ENCODE results near the gene MACROH2A1. TPM values are rescaled to one million over a fixed set of nuclear protein-coding genes. Genes with fewer than 3 reads are reported as not detected.

The MACROH2A1 gene
- total and polyA plus RNA-seq, 2 experiments from 2014 or later, result 64.9 to 81.6 TPM

DNA sequence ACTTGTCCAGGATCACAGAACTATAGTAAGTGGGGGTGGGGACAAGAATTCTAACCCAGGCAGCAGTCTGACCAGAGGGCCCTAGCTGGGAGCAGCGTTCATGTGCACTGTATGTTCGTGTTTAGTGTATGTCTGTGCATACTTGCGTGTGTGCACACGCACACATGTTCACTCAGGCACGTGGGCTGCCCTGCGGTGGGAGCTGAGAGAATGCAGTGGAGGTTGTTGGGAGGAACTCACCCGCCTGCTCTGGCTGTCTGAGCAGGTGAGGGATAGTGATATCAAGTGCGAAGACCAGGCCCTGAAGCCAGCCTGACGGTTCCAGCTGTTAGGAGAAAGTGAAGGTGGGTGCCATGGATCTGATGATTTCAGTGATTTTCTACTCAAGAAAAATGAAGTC lies 47.2 kb upstream of the MACROH2A1 start:
- no peak overlapping the region for H3K27ac Mint-ChIP-seq
- Histone ChIP-seq H3K36me3 (ENCODE audit: insufficient read depth) (no peaks in the 10 kb centered on the region), H3K4me1 (ENCODE audit: insufficient read depth) (no peaks in the 10 kb centered on the region), H3F3A (replicated peaks; ENCODE audit: low read depth) (no peaks in the 10 kb centered on the region), H3K9me2 (ENCODE audit: insufficient read depth) (no peaks in the 10 kb centered on the region), H3K4me3 (no peak overlapping the region), H3K79me2 (replicated peaks; ENCODE audit: insufficient read depth) (no peaks in the 10 kb centered on the region), H4K20me1 (replicated peaks; ENCODE audit: insufficient read depth) (no peaks in the 10 kb centered on the region), H3K27ac (ENCODE audit: low read depth) (no peak overlapping the region), H3K4me2 (no peak overlapping the region), H2AFZ (no peak overlapping the region), H3K27me3 (ENCODE audit: insufficient read depth) (no peaks in the 10 kb centered on the region)
- H3K4me3 Mint-ChIP-seq, result no peak overlapping the region
- H3K4me1 Mint-ChIP-seq, result peaks cover 15% of the 10 kb centered on the region; the same call in 2 of the 3 replicates
- H3K9me3 Mint-ChIP-seq, result 0 out of 3 replicates have a peak, but pooled peaks cover 3% of the 10 kb centered on the region
- no peaks in the 10 kb centered on the region for H3K36me3 Mint-ChIP-seq (ENCODE audit: low read depth)
- H3K27me3 Mint-ChIP-seq (ENCODE audit: insufficient read depth, low read depth, poor library complexity), result peaks cover 12% of the 10 kb centered on the region
- TF ChIP-seq ZNF114 (CRISPR knock-in tag; IDR thresholded peaks at IDR 0.05) (no peak), JUNB (IDR thresholded peaks at IDR 0.05; ENCODE audit: unreplicated experiment) (no peak), EZH2phosphoT487 (IDR thresholded peaks at IDR 0.05; ENCODE audit: unreplicated experiment) (no peak), ZNF331 (CRISPR knock-in tag; IDR thresholded peaks at IDR 0.05; ENCODE audit: low read depth) (no peak)
- TF ChIP-seq, protein P1, sequence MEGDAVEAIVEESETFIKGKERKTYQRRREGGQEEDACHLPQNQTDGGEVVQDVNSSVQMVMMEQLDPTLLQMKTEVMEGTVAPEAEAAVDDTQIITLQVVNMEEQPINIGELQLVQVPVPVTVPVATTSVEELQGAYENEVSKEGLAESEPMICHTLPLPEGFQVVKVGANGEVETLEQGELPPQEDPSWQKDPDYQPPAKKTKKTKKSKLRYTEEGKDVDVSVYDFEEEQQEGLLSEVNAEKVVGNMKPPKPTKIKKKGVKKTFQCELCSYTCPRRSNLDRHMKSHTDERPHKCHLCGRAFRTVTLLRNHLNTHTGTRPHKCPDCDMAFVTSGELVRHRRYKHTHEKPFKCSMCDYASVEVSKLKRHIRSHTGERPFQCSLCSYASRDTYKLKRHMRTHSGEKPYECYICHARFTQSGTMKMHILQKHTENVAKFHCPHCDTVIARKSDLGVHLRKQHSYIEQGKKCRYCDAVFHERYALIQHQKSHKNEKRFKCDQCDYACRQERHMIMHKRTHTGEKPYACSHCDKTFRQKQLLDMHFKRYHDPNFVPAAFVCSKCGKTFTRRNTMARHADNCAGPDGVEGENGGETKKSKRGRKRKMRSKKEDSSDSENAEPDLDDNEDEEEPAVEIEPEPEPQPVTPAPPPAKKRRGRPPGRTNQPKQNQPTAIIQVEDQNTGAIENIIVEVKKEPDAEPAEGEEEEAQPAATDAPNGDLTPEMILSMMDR (conservative IDR thresholded peaks at IDR 0.05; ENCODE audit: low read depth in 2 of 2), result no peak
- ATAC-seq (no peak), DNase-seq (ENCODE audit: low spot score) (no peak)

DNA sequence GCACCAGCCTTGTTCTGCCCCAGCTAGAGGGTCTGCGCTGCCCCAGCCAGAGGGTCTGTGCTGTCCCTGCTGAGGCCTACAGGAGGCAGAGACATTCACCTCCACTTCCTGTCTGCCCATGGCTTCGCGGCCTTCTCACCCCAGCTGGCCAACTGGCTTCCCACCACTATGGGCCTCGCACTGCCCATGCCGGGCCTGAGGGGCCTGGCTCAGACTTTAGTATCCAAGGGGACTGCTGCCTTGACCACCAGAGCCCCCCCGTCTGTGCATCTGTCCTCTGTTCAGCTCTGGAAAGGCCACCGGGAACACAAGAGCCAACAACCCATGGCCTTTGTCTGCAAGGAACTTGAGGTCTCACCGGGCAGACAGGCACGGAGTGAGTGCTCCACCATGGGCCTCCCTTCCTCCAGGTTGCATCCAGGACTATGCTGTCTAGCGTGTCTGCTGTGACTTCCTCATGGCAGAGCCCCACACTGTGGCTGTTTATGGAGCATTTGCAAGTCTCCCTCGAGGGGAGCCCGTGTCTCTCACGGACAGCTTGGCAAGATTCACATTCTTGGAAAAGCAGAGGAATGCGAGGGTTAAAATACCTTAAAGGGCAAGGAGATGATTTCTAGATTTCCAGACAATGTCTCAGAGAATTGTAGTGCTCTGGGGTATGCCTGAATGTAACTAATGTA lies 46.4 kb upstream of the MACROH2A1 start:
- no peak overlapping the region for H3K4me2 ChIP-seq
- H3K79me2 ChIP-seq (replicated peaks; ENCODE audit: insufficient read depth), result no peaks in the 10 kb centered on the region
- H3K27me3 ChIP-seq (ENCODE audit: insufficient read depth), result no peaks in the 10 kb centered on the region
- Mint-ChIP-seq H3K4me1 (peaks cover 15% of the 10 kb centered on the region; the same call in 2 of the 3 replicates), H3K9me3 (0 out of 3 replicates have a peak, but pooled peaks cover 3% of the 10 kb centered on the region), H3K36me3 (ENCODE audit: low read depth) (no peaks in the 10 kb centered on the region), H3K27ac (no peak overlapping the region), H3K27me3 (ENCODE audit: insufficient read depth, low read depth, poor library complexity) (peaks cover 12% of the 10 kb centered on the region), H3K4me3 (no peak overlapping the region)
- H2AFZ ChIP-seq, result no peak overlapping the region
- H3F3A ChIP-seq (replicated peaks; ENCODE audit: low read depth), result no peaks in the 10 kb centered on the region
- no peaks in the 10 kb centered on the region for H3K36me3 ChIP-seq (ENCODE audit: insufficient read depth)
- DNase-seq (ENCODE audit: low spot score) (no peak), ATAC-seq (no peak)
- H3K4me3 ChIP-seq, result no peak overlapping the region
- TF ChIP-seq CREB1 (CRISPR knock-in tag; IDR thresholded peaks at IDR 0.05; ENCODE audit: low read depth) (no peak), EZH2phosphoT487 (IDR thresholded peaks at IDR 0.05; ENCODE audit: unreplicated experiment) (no peak), ZNF331 (CRISPR knock-in tag; IDR thresholded peaks at IDR 0.05; ENCODE audit: low read depth) (no peak), JUNB (IDR thresholded peaks at IDR 0.05; ENCODE audit: unreplicated experiment) (no peak)
- TF ChIP-seq, protein P2, sequence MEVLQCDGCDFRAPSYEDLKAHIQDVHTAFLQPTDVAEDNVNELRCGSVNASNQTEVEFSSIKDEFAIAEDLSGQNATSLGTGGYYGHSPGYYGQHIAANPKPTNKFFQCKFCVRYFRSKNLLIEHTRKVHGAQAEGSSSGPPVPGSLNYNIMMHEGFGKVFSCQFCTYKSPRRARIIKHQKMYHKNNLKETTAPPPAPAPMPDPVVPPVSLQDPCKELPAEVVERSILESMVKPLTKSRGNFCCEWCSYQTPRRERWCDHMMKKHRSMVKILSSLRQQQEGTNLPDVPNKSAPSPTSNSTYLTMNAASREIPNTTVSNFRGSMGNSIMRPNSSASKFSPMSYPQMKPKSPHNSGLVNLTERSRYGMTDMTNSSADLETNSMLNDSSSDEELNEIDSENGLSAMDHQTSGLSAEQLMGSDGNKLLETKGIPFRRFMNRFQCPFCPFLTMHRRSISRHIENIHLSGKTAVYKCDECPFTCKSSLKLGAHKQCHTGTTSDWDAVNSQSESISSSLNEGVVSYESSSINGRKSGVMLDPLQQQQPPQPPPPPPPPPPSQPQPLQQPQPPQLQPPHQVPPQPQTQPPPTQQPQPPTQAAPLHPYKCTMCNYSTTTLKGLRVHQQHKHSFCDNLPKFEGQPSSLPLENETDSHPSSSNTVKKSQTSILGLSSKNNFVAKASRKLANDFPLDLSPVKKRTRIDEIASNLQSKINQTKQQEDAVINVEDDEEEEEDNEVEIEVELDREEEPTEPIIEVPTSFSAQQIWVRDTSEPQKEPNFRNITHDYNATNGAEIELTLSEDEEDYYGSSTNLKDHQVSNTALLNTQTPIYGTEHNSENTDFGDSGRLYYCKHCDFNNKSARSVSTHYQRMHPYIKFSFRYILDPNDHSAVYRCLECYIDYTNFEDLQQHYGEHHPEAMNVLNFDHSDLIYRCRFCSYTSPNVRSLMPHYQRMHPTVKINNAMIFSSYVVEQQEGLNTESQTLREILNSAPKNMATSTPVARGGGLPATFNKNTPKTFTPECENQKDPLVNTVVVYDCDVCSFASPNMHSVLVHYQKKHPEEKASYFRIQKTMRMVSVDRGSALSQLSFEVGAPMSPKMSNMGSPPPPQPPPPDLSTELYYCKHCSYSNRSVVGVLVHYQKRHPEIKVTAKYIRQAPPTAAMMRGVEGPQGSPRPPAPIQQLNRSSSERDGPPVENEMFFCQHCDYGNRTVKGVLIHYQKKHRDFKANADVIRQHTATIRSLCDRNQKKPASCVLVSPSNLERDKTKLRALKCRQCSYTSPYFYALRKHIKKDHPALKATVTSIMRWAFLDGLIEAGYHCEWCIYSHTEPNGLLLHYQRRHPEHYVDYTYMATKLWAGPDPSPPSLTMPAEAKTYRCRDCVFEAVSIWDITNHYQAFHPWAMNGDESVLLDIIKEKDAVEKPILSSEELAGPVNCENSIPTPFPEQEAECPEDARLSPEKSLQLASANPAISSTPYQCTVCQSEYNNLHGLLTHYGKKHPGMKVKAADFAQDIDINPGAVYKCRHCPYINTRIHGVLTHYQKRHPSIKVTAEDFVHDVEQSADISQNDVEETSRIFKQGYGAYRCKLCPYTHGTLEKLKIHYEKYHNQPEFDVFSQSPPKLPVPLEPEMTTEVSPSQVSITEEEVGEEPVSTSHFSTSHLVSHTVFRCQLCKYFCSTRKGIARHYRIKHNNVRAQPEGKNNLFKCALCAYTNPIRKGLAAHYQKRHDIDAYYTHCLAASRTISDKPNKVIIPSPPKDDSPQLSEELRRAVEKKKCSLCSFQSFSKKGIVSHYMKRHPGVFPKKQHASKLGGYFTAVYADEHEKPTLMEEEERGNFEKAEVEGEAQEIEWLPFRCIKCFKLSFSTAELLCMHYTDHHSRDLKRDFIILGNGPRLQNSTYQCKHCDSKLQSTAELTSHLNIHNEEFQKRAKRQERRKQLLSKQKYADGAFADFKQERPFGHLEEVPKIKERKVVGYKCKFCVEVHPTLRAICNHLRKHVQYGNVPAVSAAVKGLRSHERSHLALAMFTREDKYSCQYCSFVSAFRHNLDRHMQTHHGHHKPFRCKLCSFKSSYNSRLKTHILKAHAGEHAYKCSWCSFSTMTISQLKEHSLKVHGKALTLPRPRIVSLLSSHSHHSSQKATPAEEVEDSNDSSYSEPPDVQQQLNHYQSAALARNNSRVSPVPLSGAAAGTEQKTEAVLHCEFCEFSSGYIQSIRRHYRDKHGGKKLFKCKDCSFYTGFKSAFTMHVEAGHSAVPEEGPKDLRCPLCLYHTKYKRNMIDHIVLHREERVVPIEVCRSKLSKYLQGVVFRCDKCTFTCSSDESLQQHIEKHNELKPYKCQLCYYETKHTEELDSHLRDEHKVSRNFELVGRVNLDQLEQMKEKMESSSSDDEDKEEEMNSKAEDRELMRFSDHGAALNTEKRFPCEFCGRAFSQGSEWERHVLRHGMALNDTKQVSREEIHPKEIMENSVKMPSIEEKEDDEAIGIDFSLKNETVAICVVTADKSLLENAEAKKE (CRISPR knock-in tag; IDR thresholded peaks at IDR 0.05), result no peak
- TF ChIP-seq, protein P1 (conservative IDR thresholded peaks at IDR 0.05; ENCODE audit: low read depth in 2 of 2), result no peak
- no peaks in the 10 kb centered on the region for H3K4me1 ChIP-seq (ENCODE audit: insufficient read depth)
- no peaks in the 10 kb centered on the region for H4K20me1 ChIP-seq (replicated peaks; ENCODE audit: insufficient read depth)
- H3K9me2 ChIP-seq (ENCODE audit: insufficient read depth), result no peaks in the 10 kb centered on the region
- no peak overlapping the region for H3K27ac ChIP-seq (ENCODE audit: low read depth)

All from GM23338 (cell line).